Measurements from ENCODE around the gene HSPA5.
"Not testable (repeated sequence)": the region's sequence is repeated elsewhere in the genome, so short reads cannot be mapped to it uniquely, and the experiment has no call there.

The HSPA5 gene

GRCh38 chr9:125243792-125244260 lies 2.7 kb upstream of the HSPA5 start:
- no peak for DNase-seq (ENCODE audit: low spot score)

GRCh38 chr9:125241863-125242739 lies 958 bp upstream of the HSPA5 start:
- FAIRE-seq (no peak), DNase-seq (ENCODE audit: low spot score) (peak; percentile 16)

More at GRCh38 chr9:125243792-125244260, 2.7 kb upstream of the HSPA5 start:
- no peak for FAIRE-seq

GRCh38 chr9:125240649-125240999 lies 519 bp downstream of the HSPA5 start:
- DNase-seq (ENCODE audit: low spot score) (peak; percentile 7), FAIRE-seq (no peak)

- DNase-seq (ENCODE audit: low spot score) (no peak), FAIRE-seq (no peak)
Observed at GRCh38 chr9:125239631-125240597, 1.2 kb downstream of the HSPA5 start.

- DNase-seq (ENCODE audit: low spot score), result no peak
- FAIRE-seq, result no peak
Observed at GRCh38 chr9:125238915-125239446, 2.2 kb downstream of the HSPA5 start.

GRCh38 chr9:125238127-125238914 lies 2.8 kb downstream of the HSPA5 start:
- FAIRE-seq (no peak), DNase-seq (ENCODE audit: low spot score) (no peak)

- not testable (repeated sequence) for DNase-seq (ENCODE audit: low spot score); FAIRE-seq
Observed at GRCh38 chr9:125236520-125237159, 4.5 kb downstream of the HSPA5 start.

- DNase-seq (ENCODE audit: low spot score) (no peak), FAIRE-seq (no peak)
Observed at GRCh38 chr9:125235804-125236519, 5.2 kb downstream of the HSPA5 start.

GRCh38 chr9:125234099-125234498 lies 7.0 kb downstream of the HSPA5 start:
- not testable (repeated sequence) for FAIRE-seq; DNase-seq (ENCODE audit: low spot score)

- DNase-seq (ENCODE audit: low spot score) (no peak), FAIRE-seq (no peak)
Observed at GRCh38 chr9:125233678-125234077, 7.5 kb downstream of the HSPA5 start.

- DNase-seq (ENCODE audit: low spot score), result no peak
- FAIRE-seq, result no peak
Observed at GRCh38 chr9:125227761-125228160, 13.4 kb downstream of the HSPA5 start.

GRCh38 chr9:125224858-125225257 lies 16.3 kb downstream of the HSPA5 start:
- not testable (repeated sequence) for FAIRE-seq; DNase-seq (ENCODE audit: low spot score)

- DNase-seq (ENCODE audit: low spot score), result no peak
- FAIRE-seq, result no peak
Observed at GRCh38 chr9:125218621-125219020, 22.5 kb downstream of the HSPA5 start.

- no peak for FAIRE-seq
- no peak for DNase-seq (ENCODE audit: low spot score)
Observed at GRCh38 chr9:125214186-125214585, 27.0 kb downstream of the HSPA5 start.

- DNase-seq (ENCODE audit: low spot score), result no peak
- no peak for FAIRE-seq
Observed at GRCh38 chr9:125204477-125204876, 36.7 kb downstream of the HSPA5 start.

- DNase-seq (ENCODE audit: low spot score), result no peak
Observed at GRCh38 chr9:125202846-125203618, 38.1 kb downstream of the HSPA5 start.

GRCh38 chr9:125200216-125201047 lies 40.7 kb downstream of the HSPA5 start, which contains the start of gene RABEPK:
RABEPK (plus strand) TSS chr9:125200542; CDS start chr9:125203014, 2,472 bp downstream.
- DNase-seq (ENCODE audit: low spot score), result peak; percentile 97
- no peak for FAIRE-seq

More at GRCh38 chr9:125202846-125203618, 38.1 kb downstream of the HSPA5 start:
- FAIRE-seq, result no peak

GRCh38 chr9:125195591-125195990 lies 45.6 kb downstream of the HSPA5 start:
- FAIRE-seq, result not testable (repeated sequence)

More at GRCh38 chr9:125195591-125195990, 45.6 kb downstream of the HSPA5 start:
- DNase-seq (ENCODE audit: low spot score), result not testable (repeated sequence)
